NCI-H82 (cell line): Measurements from ENCODE around the gene SLC38A8.

Source experiments
- DNase-seq: peaks from one replicate; lab custom pipeline; 2025; lab: John Stamatoyannopoulos, UW

Gene SLC38A8

GRCh38 chr16:84031556-84031955 is 11.0 kb downstream of the SLC38A8 start:
- DNase-seq: no peak

DNA sequence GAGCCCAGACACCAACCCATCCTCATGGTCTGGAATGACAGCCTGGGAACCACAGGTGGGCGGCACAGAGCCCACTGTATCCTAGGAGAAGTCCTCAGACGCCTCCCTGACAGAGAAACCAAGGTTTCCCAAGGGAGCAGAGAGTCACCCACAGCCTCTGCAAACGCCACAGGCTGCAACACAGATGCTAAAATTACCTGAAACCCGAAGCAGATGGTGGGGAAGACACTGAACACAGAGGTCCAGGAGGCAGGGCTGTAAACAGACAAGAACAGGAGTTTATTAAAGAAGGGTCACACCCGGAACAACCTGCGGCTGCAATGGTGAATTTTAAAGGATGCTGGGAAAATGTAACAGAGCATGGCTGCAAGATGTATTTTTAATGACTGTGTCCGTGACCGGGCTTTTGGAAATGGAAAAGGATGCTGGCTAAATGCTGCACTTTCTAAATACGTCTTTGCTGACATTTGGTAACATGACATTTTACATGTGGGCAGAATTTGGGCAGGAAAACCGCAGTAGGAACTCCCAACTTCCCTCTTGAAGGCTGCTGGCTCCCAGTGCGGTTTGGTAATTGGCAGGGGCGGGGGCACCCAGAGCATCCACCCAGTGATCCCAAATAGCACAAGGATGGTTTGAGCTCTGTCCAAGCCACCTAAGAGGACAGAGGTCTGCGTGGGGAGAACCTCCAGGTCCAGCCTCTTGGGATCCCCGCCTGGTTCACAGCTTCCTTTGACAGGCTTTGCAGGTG is 13.1 kb downstream of the SLC38A8 start:
- peak; percentile 34 for DNase-seq

DNA sequence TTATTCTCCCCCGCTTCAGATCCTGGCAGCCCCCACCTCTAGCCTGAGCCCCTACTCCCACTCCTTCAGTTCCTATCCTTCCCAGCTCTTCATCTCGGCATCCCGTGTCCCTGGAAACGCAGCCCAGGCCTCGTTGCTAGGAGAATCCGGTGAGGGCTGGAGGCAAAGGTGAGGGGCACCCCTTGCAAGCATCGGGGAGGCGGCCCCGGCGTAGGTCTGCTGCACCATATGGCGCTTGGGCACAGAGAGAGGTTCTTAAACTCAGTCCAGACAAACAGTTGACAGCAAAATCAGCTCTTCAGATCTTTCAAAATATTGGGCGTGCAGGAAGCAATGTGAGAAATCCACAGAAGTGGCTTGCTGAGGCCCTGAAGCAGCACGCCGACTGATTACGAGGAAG is 15.0 kb downstream of the SLC38A8 start:
- no peak for DNase-seq

- DNase-seq: no peak
Measured at GRCh38 chr16:84026606-84027005, 16.0 kb downstream of the SLC38A8 start.

- no peak for DNase-seq
Measured at GRCh38 chr16:84024854-84025253, 17.7 kb downstream of the SLC38A8 start.

- DNase-seq: no peak
Measured at GRCh38 chr16:84022644-84023043, 20.0 kb downstream of the SLC38A8 start.

DNA sequence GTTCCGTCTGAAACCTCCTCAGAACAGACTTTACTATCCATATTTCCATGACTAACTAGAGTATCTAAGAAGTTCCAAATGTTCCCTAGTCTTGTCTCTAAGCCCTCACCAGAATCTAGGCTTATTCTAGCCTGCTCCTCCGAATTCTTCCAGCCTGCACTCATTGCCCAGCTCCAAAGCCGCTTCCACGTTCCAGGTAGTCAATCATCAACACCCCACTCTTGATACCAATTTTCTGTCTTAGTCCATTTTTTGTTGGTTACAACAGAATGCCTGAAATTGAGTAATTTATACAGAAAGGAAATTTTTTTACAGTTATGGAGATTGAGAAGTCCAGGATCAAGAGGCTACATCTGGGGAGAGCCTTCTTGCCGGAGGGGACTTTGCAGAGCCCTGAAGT is 21.1 kb downstream of the SLC38A8 start:
- no peak for DNase-seq

DNA sequence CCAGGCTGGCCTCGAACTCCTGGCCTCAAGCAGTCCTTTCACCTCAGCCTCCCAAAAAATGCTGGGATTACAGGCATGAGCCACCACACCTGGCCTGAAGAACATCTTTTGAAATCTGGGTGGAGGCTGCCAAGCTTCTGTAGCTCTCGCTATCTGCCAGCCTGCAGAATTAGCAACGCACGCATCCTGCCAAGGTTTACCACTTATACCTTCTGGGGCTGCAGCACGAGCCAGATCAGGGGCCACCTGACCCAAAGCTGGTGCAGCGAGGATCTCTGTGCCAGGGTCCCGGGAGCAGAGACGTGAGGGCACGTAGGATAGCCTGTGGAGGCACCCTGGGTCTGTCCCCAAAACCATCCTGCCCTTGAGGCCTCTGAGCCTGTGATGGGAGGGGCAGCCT is 22.2 kb downstream of the SLC38A8 start:
- no peak for DNase-seq

DNA sequence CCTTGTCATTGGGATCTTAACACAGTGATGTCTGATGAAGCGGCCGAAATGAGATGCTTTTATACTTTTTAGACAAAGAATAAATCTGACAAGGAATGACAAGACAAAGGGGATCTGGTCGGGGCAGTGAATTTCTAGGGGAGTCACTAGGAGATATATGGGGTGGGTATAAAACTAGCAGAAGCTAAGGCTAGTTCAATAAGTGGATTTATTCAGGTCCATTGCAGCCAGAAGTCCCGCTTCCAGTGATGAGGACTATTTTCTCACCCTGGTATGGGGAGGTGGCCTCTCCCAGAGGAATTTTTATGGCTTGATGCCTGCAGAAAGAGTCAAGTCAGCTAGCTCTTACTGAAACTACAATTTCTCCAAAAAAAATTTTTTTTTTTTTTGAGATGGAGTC is 23.9 kb downstream of the SLC38A8 start:
- DNase-seq: no peak

DNA sequence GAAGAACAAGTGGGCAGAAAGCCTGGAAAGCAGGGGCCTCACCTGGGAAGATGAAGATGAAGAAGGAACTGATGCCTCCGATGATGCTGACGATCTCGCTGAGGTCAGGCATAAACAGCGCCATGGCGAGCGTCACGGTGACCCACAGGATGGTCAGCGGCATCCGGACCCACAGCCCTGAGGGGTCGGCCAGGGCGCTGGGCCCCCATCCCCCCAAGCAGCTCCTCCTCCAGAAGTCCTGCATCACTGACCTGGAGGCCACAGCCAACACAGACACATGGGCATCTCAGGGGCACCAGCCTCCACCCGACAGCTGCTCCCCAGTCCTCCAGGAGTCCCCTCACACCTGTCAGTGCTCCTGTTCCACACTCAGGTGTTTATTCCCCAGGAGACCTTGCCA is 26.1 kb downstream of the SLC38A8 start:
- DNase-seq: no peak

- DNase-seq: no peak
Measured at GRCh38 chr16:84015399-84015798, 27.2 kb downstream of the SLC38A8 start.

DNA sequence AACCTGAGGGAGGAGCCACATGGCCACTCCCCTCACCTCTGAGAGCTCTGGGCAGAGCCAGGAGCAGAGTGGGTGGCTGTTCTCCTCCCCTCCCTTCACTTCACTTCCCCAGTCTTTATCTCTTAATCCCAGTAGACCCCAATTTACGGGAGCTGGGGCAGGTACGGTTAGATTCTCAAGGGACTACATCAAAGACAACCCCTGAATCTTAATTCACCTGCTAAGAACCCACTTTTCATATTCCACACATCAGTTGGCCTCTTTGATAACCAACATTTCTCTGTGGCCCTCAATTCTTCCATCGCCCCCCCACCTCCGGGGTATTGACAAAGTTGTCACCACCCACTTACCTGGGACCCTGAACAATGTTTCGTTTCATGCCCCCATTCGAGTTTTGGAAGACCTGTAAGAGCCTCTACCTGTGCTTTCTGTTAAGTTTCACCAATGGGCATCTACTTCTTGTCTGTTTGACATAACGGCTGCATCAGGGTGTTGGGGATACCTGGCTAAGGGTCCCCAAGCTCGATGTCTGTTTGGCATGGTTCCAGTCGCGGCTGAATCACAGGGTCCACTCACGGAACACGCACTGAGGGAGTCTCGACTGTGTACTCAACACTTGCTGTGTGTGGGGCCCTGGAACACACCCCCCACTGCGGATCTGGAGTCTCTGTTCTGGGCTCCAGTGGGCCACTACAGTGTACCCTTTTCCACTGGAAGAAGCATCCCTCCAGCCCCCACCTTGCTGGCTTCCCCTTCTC is 27.8 kb downstream of the SLC38A8 start:
- DNase-seq: no peak

DNA sequence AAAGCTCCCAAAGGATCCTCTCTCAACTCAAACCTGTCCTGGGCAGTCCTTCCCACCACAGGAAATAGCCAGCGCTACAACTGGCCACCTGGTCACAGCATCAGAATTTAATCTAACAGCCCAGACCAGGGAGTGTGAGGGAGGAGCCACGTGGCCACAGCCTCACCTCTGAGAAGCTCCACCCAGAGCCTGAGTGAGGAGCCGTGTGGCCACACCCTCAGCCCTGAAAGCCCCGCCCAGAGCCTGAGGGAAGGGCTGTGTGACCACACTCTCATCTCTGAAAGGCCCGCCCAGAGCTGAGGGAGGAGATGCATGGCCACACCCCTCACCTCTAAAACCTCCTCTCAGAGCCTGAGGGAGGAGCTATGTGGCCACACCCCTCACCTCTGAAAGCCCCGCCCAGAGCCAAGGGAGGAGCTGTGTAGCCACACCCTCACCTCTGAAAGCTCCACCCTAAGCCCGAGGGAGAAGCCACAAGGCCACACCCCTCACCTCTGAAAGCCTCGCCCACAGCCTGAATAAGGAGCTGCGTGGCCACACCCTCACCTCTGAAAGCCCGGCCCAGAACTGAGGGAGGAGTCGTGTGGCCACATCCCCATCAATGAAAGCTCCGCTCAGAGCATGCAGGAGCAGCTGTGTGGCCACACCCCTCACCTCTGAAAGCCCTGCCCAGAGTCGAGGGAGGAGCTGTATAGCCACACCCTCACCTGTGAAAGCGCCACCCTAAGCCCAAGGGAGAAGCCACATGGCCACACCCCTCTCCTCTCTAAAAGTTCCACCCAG is 28.6 kb downstream of the SLC38A8 start:
- peak; percentile 100 for DNase-seq

DNA sequence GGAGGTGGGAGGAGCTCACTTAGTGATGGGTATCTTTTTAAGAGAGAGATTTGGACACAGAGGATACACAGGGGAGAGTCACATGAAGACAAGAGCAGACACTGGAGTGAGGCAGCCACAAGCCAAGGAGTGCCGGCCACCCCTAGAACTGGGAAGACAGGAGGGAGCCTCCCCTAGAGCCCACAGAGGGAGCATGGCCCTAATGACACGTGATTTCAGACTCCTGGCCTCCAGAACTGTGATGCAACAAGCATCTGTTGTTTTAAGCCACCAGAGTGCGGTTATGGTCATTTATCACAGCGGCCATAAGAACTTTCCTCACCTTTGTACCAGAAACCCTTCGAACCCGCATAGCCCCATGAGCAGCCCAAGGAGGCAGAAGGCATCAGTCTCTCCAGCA is 33.3 kb downstream of the SLC38A8 start:
- no peak for DNase-seq

GRCh38 chr16:84007965-84008364 is 34.6 kb downstream of the SLC38A8 start:
- DNase-seq: no peak

GRCh38 chr16:84007520-84007919 is 35.1 kb downstream of the SLC38A8 start:
- DNase-seq: no peak

GRCh38 chr16:84005391-84005790 is 37.2 kb downstream of the SLC38A8 start:
- peak; percentile 34 for DNase-seq

DNA sequence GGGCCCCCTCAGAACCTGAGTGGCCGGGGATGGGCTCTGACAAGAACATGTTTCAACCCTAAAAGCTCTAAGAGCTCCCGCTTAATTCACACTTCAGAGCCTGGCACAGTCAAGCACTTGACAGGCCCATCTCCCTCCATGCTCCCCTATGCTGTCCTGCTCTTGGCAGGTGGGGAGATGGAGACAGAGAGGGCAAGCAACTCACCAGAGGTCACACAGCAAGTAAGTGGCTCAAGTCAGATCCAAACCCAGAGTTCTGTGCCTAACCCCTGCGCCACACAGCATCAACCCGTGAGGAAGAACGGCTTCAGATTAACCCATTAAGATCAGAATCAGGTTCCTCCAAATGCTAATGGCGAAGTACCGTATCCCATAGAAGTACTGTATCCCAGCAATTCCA is 38.2 kb downstream of the SLC38A8 start:
- no peak for DNase-seq

GRCh38 chr16:84003038-84003437 is 39.6 kb downstream of the SLC38A8 start:
- DNase-seq: no peak

DNA sequence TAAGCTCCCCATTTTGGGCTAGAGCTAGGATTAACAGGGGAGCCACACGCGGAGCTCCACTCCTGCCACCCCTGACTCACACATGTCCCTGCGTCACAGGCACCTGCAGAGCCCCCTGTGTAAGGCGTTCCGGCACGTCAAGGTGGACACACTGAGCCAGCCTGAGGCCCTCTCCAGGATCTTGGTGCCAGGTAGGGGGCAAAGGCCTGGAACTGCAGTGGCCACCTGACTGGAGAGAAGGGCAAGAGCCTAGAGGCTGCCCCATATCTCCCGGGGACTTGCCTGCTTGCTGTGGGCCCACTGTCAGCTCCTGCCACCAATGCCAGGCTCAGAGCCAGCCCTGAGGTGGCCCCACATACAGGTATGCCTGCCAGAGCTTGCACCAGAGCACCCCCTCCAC is 40.9 kb downstream of the SLC38A8 start:
- no peak for DNase-seq

DNA sequence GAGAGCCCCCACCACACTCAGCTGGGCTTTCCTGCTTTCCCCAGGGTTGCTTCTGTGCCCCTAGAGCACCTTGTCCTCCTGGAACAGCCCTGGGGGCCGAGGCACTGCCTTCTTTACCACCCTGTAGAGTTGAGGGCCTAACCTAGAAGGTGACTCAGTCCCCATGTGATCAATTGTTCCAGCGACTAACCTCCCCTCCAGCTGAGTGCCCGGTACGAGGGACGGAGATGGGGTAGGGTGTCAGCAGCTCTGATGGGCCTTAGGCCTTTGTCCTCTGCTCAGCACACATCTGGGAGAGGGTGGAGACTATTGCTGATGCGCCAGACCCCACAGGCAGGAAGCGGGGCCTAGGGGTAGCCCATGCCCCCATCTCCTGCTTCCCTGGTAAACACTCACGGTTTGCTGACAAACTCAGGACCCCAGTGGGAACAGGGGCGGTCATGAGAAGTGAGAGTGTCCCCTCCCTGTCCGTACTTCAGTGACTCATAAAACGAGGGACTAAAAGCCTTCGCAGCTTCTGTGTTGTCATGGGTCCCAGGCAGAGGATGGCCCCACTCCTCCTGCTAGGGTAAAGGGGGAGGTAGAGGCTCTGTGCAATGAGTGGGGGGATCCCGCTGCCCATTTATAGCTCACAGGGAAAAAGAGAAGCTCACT is 41.5 kb downstream of the SLC38A8 start:
- no peak for DNase-seq

DNA sequence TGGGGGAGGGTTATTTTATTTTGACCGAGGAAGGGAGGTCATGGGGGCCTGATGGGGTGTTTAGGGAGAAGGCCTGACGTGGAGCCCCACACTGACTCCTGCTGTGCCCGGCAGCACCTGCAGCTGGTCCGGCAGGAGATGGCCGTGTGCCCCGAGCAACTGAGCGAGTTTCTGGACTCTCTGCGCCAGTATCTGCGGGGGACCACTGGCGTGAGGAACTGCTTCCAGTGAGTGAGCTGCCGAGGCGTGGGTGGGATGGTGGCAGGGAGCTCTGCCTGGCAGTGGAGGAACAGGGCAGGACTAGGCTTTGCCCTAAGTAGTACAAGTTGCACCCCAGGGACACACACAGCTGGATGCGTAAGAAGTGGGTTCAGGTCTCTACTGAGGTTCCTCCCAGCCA is 44.5 kb downstream of the SLC38A8 start:
- no peak for DNase-seq
